ENCODE data around the gene BRWD1.

The BRWD1 gene

DNA sequence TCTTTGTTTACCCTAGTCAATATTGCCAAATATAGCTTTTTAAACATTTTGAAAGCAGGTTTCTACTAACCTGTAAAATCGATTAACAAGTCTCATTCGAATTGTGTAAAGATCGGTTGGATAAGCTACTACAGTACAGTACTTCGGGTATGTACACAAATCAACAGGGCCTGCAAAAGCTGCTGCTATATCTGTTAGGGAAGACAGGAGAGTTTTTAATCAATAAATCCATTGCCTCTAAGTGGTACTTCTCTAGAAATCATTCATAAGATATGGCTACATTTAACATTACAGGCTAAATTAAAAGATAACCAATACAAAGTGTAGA lies 95.4 kb downstream of the BRWD1 start:
- peaks cover 9% of the 10 kb centered on the region; the same call in 1 of the 2 replicates for H3K36me3 ChIP-seq (ENCODE audit: insufficient read depth, low read length)
- H3K4me1 ChIP-seq (ENCODE audit: insufficient read depth, low read length): no peaks in the 10 kb centered on the region
- no peak overlapping the region for H3K9ac ChIP-seq (ENCODE audit: low read depth, low read length)
- H3K9me3 ChIP-seq (ENCODE audit: control insufficient read depth, insufficient read depth, low read length): no peaks in the 10 kb centered on the region

- Histone ChIP-seq H3K9ac (ENCODE audit: low read depth, low read length) (no peak overlapping the region), H3K9me3 (ENCODE audit: control insufficient read depth, insufficient read depth, low read length) (no peaks in the 10 kb centered on the region), H3K4me1 (ENCODE audit: insufficient read depth, low read length) (no peaks in the 10 kb centered on the region), H3K36me3 (ENCODE audit: insufficient read depth, low read length) (peaks cover 9% of the 10 kb centered on the region; the same call in 1 of the 2 replicates)
These were observed 95.9 kb downstream of the BRWD1 start for GRCh38 chr21:39217356-39218081.

DNA sequence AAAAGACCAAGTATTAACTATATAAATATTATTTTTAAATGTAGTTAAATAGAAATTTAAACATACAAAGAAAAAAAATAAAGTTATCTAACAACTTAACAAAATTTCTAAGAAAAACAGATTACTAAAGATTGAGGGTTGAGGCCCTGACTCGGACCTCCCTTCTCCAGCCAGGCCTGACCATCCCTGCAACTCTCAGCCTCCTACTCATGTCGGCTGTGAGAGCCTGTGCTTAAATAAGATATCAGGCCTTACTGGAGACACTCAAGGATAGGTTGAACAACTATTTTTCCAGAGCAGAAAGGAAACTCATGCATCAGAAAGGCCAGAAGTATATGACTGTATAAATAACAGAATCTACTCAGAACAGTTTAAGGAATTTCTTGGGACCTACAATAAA lies 97.1 kb downstream of the BRWD1 start:
- Histone ChIP-seq H3K9me3 (ENCODE audit: control insufficient read depth, insufficient read depth, low read length) (no peaks in the 10 kb centered on the region), H3K36me3 (ENCODE audit: insufficient read depth, low read length) (peaks cover 9% of the 10 kb centered on the region; the same call in 1 of the 2 replicates), H3K4me1 (ENCODE audit: insufficient read depth, low read length) (no peaks in the 10 kb centered on the region), H3K9ac (ENCODE audit: low read depth, low read length) (no peak overlapping the region)

DNA sequence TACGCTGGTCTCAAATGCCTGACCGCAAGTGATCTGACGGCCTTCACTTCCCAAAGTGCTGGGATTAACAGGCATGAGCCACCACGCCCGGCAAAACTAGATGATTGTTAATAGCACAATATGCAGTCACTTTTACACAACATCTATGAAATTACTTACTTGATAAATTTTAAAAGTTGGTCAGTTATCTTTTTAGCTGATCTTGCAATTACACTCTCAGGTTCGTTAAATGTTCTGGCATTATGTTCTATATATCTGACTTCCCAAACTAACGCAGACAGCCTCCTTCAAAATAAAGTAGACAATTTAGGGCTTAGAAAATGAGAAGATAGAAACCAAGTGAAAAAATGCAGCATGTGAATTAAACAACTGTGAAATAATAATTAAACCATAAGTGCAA lies 98.4 kb downstream of the BRWD1 start:
- Histone ChIP-seq H3K4me1 (ENCODE audit: insufficient read depth, low read length) (no peaks in the 10 kb centered on the region), H3K9ac (ENCODE audit: low read depth, low read length) (no peak overlapping the region), H3K9me3 (ENCODE audit: control insufficient read depth, insufficient read depth, low read length) (no peaks in the 10 kb centered on the region), H3K36me3 (ENCODE audit: insufficient read depth, low read length) (peaks cover 9% of the 10 kb centered on the region; the same call in 1 of the 2 replicates)

- H3K9me3 ChIP-seq (ENCODE audit: control insufficient read depth, insufficient read depth, low read length): no peaks in the 10 kb centered on the region
- H3K4me1 ChIP-seq (ENCODE audit: insufficient read depth, low read length): no peaks in the 10 kb centered on the region; the same call in 1 of the 2 replicates
- H3K36me3 ChIP-seq (ENCODE audit: insufficient read depth, low read length): peaks cover 13% of the 10 kb centered on the region
- H3K9ac ChIP-seq (ENCODE audit: low read depth, low read length): no peak overlapping the region
These were observed 104.1 kb downstream of the BRWD1 start for GRCh38 chr21:39209334-39209688.

DNA sequence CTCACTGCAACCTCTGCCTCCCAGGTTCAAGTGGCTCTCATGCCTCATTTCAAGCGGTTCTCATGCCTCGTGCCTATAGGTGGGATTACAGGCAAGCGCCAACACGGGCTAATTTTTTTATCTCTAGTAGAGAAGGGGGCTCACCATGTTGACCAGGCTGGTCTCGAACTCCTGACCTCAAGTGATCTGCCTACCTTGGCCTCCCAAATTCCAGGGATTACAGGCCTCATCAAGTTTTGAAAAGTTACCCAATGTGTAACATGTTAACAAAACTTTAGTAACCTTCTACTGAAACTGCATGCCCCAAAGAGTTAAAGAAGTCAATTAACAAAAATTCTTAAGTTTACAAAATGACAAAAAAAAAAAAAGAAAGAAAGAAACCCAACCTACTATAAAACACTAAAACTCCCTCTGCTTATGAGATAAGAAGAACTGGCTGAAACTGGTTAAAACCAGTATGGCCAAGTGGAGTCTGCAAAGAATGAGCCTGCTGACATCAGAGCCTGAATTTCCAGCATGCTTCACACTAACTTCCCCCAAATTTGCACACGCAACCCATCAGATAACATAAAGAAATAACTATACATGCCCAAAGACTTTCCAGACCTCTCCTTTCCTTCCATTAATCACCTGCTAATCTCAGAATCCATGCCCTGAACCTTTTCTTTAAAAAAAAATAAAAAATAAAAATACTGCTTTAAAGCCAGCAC lies 104.7 kb downstream of the BRWD1 start:
- Histone ChIP-seq H3K4me1 (ENCODE audit: insufficient read depth, low read length) (no peaks in the 10 kb centered on the region; the same call in 1 of the 2 replicates), H3K9me3 (ENCODE audit: control insufficient read depth, insufficient read depth, low read length) (no peaks in the 10 kb centered on the region), H3K9ac (ENCODE audit: low read depth, low read length) (no peak overlapping the region), H3K36me3 (ENCODE audit: insufficient read depth, low read length) (peaks cover 13% of the 10 kb centered on the region)

DNA sequence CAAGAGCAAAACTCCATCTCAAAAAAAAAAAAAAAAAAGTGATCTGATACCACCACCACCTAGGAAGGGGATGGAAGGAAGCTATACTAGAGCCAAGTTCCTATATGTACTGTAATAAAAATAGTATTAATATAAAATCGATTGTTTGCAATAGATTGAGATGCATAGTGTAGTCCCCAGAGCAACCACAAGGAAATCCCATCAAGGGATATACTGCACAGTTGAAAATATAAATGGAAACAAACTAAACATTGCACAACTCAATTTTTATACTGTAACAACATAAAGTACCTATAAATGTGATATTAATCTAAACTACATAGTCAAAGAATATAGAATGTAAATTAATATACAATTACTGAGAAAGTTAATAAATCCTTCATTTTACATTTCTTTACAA lies 109.3 kb downstream of the BRWD1 start:
- Histone ChIP-seq H3K4me1 (ENCODE audit: insufficient read depth, low read length) (no peaks in the 10 kb centered on the region; the same call in 1 of the 2 replicates), H3K9ac (ENCODE audit: low read depth, low read length) (no peak overlapping the region), H3K36me3 (ENCODE audit: insufficient read depth, low read length) (peaks cover 21% of the 10 kb centered on the region), H3K9me3 (ENCODE audit: control insufficient read depth, insufficient read depth, low read length) (no peaks in the 10 kb centered on the region)

- Histone ChIP-seq H3K36me3 (ENCODE audit: insufficient read depth, low read length) (peaks cover 19% of the 10 kb centered on the region), H3K4me1 (ENCODE audit: insufficient read depth, low read length) (no peaks in the 10 kb centered on the region), H3K9ac (ENCODE audit: low read depth, low read length) (no peak overlapping the region), H3K9me3 (ENCODE audit: control insufficient read depth, insufficient read depth, low read length) (no peaks in the 10 kb centered on the region)
These were observed 114.6 kb downstream of the BRWD1 start for GRCh38 chr21:39198800-39199199.

GRCh38 chr21:39197448-39198233 lies 115.8 kb downstream of the BRWD1 start:
- H3K9me3 ChIP-seq (ENCODE audit: control insufficient read depth, insufficient read depth, low read length): no peaks in the 10 kb centered on the region
- H3K36me3 ChIP-seq (ENCODE audit: insufficient read depth, low read length): peaks cover 21% of the 10 kb centered on the region
- H3K4me1 ChIP-seq (ENCODE audit: insufficient read depth, low read length): no peaks in the 10 kb centered on the region
- no peak overlapping the region for H3K9ac ChIP-seq (ENCODE audit: low read depth, low read length)

DNA sequence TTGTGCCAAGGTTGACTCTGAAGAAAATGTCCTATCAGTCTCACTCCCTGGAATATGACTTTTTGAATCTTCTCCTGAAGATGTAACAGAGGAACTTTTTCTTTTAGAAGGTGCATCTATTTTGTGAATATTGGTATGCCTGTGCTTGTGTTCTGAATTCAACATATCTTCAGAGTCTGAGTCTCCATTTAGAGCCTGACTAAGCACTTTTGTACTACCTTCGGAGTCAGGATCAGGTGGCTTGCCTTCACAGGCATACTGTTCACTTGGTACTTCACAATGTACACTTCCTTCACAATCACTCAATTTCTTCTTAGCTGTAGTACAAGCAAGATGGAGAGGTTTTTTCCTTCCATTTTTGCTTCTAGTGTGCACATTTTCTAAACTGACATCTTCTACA lies 116.6 kb downstream of the BRWD1 start:
- Histone ChIP-seq H3K36me3 (ENCODE audit: insufficient read depth, low read length) (peaks cover 21% of the 10 kb centered on the region), H3K4me1 (ENCODE audit: insufficient read depth, low read length) (no peaks in the 10 kb centered on the region), H3K9ac (ENCODE audit: low read depth, low read length) (no peak overlapping the region), H3K9me3 (ENCODE audit: control insufficient read depth, insufficient read depth, low read length) (no peaks in the 10 kb centered on the region)

DNA sequence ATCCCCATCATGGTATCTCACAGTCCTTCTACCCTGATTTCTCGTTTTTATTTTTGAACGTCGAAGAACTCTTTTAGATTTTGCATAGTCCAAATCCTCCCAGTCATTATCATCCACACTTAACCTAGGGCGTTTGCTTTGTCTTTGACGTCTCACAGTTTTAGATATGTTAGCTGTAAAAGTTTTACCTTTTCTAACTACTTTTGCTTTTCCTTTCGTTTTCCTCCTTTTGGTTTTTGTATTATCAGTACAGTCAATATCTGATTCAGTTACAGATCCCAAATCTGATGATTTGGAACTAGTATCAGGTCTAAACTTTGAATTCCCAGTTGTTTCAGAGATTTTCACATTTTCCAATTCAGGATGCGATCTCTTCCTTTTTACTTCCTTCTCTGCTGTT lies 117.1 kb downstream of the BRWD1 start:
- Histone ChIP-seq H3K9me3 (ENCODE audit: control insufficient read depth, insufficient read depth, low read length) (no peaks in the 10 kb centered on the region), H3K4me1 (ENCODE audit: insufficient read depth, low read length) (no peaks in the 10 kb centered on the region), H3K36me3 (ENCODE audit: insufficient read depth, low read length) (peaks cover 20% of the 10 kb centered on the region), H3K9ac (ENCODE audit: low read depth, low read length) (no peak overlapping the region)

DNA sequence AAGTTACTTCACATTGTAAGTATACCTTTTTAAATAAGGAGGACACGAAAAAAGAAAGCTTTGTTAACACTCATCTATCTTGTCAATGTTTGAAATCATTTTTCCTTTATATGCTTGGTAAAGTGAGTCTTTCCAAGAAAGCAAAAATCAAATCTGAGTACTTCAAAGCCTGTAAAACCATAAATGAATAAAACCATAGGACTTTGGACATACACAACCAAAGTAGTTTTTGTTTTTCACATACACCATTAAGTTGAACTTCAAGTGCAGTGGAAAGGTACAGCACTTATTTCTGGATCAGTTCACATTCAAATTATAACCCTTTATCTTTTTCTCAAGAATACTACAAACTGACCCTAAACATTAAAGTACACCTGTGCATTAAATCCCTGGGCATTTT lies 120.1 kb downstream of the BRWD1 start:
- no peak overlapping the region for H3K9ac ChIP-seq (ENCODE audit: low read depth, low read length)
- no peaks in the 10 kb centered on the region; the same call in 1 of the 2 replicates for H3K4me1 ChIP-seq (ENCODE audit: insufficient read depth, low read length)
- H3K9me3 ChIP-seq (ENCODE audit: control insufficient read depth, insufficient read depth, low read length): no peaks in the 10 kb centered on the region
- peaks cover 6% of the 10 kb centered on the region for H3K36me3 ChIP-seq (ENCODE audit: insufficient read depth, low read length)

DNA sequence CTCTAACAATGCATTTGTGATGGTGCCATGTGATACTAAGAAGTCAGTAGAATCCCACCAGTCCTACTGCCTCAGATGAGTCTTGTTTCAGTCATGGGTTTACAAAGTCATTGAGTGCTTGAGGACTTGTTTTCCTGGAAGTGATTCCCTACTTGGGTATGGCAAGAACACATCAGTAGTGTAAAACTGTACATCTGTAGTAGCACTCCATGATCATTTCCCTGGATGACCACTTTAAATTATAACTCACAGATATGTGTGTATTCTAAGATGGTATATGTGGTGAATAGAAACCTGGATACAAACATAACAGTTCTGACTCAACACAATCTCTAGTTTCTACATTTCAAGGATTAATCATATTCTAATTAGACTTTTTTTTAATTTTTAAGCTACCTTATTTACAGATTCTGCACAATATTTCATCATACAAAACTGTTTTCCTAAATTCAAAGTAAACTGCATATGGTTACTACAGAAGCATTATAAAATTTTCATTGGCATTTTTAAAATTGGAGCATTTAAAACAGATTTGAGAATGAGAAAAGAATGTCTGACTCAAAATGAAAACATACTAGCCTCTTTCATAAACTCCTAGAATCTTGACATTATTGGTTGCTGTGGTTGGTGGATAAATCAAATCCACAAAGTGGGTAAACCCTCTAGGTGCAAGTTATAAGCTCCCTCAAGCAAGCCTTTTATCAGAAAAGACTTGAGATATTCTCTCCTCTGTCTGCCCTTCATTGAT lies 123.4 kb downstream of the BRWD1 start:
- H3K36me3 ChIP-seq (ENCODE audit: insufficient read depth, low read length): peaks cover 3% of the 10 kb centered on the region; the same call in 1 of the 2 replicates
- H3K4me1 ChIP-seq (ENCODE audit: insufficient read depth, low read length): peaks cover 11% of the 10 kb centered on the region
- no peaks in the 10 kb centered on the region for H3K9me3 ChIP-seq (ENCODE audit: control insufficient read depth, insufficient read depth, low read length)
- H3K9ac ChIP-seq (ENCODE audit: low read depth, low read length): no peak overlapping the region

DNA sequence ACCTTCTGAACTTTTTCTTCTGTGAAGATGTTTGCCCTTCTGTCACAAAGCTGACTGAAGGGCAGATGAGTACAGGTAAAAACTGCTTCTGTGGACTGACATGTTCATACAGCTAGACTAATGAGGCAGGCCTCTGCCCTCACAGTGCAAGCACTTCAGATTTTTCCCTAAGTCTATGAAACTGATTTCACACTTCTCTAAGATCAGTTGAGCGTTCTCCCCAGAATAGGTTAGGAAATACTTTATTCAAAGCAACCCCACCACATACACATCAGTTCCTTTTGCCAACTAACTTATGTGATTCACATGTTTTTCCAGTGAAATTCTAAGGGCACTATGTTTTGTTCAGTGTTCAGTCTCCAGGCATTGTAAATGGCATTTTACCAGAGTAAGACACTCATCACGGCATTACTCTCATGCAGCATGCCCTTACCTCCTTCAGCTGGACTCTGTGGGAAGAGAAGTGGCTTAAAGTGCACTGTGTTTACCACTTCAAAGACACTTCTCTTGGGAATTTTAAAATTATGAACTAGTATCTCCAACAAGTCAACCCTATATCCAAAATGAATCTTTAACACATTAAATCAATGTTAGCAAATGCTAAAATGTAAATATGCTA lies 124.8 kb downstream of the BRWD1 start:
- no peak overlapping the region for H3K9ac ChIP-seq (ENCODE audit: low read depth, low read length)
- H3K9me3 ChIP-seq (ENCODE audit: control insufficient read depth, insufficient read depth, low read length): no peaks in the 10 kb centered on the region
- peaks cover under 1% of the 10 kb centered on the region; the same call in 1 of the 2 replicates for H3K36me3 ChIP-seq (ENCODE audit: insufficient read depth, low read length)
- H3K4me1 ChIP-seq (ENCODE audit: insufficient read depth, low read length): peaks cover 11% of the 10 kb centered on the region
